GM21423 (cell line): ENCODE results near the gene YWHAG.
A peak's percentile ranks its signal among the peaks of the same experiment; 100 is the strongest.
"Not testable (repeated sequence)": the region's sequence is repeated elsewhere in the genome, so short reads cannot be mapped to it uniquely, and the experiment has no call there.

Experiments
- ATAC-seq: cut with Tn5 transposase; IDR thresholded peaks from one replicate; pipeline ENCODE4 v1.9.1; 2021; ENCODE audit warnings: mild to moderate bottlenecking, moderate library complexity; ENCODE audit not compliant: unreplicated experiment

The YWHAG gene

DNA sequence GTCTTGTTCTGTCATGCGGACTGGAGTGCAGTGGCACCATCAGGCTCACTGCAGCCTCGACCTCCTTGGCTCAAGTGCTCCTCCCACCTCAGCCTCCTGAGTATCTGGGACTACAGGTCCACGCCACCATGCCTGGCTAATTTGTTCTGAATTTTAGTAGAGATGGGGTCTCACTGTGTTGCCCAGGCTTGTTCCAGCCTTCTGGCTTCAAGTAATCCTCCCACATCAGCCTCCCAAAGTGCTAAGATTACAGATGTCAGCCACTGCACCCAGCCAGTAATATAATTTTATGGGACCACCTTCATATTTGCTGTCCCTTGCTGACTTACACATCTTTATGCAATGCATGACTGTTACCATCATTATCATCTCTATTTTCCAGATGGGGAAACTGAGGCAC is 57.8 kb downstream of the YWHAG start:
- no peak for ATAC-seq

DNA sequence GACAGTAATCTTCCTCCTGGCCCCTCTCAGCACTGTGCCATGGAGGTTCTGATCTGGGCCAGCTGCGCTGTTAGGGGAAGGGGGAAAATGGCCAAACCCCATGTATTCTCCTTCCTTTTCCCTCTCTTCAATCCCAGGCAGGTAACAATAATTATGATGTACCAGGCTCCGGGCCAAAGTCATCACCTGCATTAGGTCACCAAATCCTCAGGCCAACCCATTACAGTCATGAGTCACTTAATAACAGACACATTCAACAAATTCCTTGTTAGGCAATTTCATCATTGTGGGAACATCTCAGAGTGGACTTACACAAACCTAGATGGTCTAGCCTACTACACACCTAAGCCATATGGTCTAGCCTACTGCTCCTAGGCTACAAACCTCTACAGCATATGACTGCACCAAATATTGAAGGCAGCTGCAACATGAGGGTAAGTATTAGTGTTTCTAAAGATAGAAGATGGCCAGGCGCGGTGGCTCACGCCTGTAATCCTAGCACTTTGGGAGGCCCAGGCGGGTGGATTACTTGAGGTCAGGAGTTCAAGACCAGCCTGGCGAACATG is 58.5 kb downstream of the YWHAG start:
- no peak for ATAC-seq

DNA sequence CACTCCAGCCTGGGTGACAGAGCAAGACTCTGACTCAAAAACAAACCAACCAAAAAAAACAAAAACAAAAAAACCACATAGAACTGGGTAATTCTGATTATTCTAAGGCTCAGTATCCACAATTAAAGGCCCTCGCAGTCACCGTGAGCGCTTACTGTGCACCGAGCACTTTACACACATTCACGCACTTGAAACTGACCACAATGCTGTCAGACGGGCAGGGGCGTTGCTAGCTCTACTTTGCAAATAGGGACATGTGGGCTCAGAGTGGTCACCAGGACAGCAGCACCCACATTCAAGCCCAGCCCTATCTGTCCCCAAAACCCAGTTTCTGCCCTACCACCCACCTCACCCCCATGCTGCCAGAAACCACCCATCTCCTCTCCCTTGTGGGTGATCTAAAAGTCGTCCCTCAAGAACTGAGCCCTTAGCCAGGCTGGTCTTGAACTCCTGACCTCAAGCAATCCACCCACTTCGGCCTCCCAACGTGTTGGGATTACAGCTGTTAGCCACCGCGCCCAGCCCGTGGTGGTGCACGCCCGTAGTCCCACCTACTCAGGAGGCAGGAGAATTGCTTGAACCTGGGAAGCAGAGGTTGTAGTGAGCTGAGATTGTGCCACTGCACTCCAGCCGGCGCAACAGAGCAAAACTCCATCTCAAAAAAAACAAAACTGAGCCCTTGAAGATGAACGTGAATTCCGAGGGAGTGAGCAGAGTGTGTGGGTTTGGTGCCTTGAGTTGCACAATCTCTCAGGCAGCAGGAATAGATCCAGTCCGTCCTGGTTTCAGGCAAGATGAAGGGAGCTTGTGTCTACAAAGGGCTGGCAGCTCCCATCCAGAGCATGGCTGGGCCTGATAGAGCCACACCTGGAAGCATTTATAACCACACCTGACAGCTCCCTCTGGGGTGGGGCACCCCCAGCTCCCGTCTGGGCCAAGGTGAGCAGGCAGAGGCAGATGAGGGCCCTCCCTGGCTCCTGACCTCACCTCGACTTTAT is 61.7 kb downstream of the YWHAG start:
- no peak for ATAC-seq

DNA sequence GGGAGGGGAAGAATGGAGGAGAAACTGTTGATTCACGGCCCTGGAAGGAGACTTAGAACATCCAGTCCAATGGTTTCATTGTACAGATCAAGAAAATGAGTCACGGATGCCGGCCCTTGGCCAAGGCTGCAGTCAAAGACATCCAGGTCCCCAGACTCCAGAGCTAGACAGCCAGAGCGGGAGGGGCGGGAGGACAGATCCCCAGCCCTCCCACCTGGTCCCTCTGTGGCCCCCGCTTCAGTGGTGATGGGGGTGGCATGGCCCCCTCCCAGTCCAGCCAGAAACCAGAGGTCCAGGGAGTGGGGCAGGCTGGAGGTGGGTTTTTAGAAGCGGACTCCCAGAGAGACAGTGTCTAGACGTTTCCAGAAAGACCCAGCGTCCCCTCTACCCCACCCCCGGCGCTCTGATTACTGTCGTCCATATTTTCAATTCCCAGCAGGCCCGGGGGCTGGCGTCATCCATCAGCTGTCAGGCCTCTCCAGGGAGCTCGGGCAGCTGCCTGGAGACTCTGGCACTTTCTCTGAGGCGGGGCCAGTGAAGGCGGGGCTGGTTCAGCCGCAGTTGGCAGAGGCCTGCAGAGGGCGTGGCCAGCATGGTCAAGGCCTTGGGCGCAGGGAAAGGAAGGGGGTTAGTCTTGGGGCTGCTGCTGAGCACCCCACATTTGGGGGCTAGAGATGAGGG is 64.3 kb downstream of the YWHAG start:
- no peak for ATAC-seq

DNA sequence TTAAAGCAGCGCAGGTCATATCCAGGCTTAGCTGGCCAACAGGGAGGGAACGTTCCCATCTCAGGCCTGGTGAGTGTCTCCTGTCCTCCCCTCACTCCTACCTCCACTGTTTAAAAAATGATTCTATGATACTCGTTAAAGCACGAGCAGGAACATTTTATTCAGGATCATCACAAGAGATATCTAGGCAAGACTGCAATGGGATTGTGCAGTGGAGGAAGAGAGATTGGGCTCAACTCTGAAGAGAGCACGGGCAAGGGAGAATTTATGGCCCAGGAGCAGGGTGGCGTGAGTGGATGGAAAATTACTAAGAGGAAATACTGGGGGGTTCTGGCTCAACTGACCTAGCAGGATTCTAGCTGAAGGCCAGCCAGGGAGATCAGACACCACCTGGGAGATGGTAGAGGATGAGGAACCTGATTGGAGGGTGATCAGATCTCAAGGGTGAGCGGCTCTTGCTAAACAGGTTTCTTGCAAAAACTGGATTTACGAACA is 65.3 kb downstream of the YWHAG start:
- ATAC-seq, result no peak

DNA sequence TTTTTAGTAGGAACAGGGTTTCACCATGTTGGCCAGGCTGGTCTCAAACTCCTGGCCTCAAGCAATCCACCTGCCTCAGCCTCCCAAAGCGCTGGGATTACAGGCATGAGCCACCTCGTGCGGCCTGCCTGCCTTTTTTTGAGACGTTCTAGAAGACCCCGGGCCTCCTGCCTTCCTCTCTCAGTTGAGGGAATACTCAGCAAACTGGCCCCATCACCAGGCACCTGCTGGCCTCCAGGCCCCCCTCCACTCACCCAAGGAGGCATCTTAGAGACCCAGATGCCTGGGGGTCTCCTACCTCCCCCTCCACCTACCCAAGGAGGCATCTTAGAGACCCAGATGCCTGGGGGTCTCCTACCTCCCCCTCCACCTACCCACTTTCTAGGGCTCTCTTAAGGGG is 65.9 kb downstream of the YWHAG start:
- not testable (repeated sequence) for ATAC-seq

DNA sequence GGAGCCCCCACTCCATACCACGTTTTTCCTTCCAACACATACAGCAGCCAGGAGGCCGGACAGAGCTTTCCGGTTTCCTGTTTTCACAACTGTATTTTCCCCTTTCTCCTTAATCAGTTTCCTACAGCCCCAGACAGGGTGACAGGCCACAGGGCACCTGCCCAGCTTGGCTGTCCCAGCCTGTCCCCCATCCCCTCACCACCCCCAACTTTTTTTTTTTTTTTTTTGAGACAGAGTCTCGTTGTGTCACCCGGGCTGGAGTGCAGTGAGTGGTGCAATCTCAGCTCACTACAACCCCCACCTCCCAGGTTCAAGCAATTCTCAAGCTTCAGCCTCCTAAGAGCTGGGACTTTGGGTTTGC is 66.6 kb downstream of the YWHAG start:
- no peak for ATAC-seq

DNA sequence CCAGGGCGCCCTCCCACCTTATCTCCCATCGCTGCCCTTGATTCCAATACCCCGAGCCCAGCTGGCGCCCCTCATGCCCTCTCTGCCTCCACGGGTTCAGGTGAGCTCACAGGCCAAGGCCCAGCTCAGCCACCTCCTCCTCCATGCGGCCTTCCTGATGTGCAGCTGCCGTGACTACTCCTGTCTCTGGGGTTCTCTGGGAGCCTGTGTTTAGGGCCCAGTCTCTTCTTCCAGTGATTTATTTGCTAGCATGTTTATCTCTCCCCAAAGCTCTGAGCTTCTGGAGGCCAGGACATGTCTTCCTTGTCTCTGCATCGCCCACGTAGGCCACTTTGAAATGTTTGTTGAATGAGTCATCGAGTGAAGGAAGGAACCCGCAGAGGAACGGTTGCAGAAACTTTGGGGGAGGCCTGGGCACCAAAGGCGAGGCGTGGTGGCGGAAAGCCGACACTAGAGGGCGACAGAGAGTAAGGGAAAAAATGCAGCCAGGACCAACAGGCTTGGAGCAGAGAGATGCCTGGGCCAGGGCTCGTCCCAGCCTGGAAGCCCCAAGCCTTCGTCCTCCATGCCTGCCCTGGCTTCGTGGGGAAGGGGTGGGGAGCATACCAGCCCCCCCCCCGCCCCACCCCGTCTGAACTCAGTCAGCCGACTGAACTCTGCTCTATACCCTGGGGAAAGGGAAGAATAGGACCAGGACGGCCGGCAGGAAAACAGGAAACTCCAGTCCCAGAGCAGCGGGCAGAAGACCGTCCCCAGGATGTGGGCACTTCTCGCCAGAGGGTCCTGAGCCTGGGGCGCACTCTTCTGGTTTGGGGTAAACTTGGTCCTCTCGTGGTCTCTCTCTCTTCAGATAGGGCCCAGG is 67.2 kb downstream of the YWHAG start:
- peak; percentile 72 for ATAC-seq

DNA sequence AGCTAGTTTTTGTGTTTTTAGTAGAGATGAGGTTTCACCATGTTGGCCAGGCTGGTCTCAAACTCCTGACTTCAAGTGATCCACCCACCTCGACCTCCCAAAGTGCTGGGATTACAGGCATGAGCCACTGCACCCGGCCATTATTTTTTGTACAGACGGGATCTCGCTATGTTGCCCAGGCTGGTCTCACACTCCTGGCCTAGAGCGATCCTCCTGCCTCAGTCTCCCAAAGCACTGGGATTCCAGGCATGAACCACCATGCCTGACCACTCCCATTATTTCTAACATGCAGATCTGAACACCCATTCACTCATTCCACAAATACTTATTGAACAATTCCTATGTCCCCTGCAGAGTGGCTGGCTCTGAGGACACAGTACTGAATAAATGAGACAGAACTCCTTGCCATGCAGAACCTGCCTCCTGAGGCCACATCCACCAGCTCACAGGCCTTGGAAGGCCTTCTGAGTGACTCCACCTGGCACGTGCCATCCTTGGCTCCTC is 67.9 kb downstream of the YWHAG start:
- not testable (repeated sequence) for ATAC-seq

DNA sequence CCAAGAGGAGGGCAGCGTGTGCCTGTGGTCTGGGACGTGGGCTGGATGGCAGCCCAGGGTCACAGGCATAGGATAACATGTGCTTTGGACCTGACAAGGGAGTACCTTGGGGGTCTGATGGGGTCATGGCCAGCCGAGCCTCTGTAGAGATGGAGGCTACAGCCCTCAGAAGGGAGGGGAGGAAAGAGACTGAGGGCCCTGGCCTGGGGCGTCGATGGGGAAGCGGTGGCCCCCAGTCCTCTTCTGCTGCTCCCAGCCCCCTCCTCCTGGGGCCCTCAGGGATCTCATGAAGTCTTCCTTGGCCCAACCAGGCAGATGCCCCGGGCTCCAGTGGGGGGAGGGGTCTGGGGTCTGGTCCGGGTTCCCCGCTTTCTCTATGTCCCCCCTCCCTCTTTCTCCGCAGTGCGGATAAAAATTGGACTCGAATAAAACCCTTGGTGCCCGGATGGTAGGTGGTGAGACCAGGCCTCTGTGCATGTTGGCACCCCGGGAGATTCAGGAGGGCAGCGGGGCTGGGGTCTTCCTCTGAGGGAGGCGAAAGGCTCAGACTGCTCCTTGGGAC is 71.9 kb downstream of the YWHAG start:
- no peak for ATAC-seq

DNA sequence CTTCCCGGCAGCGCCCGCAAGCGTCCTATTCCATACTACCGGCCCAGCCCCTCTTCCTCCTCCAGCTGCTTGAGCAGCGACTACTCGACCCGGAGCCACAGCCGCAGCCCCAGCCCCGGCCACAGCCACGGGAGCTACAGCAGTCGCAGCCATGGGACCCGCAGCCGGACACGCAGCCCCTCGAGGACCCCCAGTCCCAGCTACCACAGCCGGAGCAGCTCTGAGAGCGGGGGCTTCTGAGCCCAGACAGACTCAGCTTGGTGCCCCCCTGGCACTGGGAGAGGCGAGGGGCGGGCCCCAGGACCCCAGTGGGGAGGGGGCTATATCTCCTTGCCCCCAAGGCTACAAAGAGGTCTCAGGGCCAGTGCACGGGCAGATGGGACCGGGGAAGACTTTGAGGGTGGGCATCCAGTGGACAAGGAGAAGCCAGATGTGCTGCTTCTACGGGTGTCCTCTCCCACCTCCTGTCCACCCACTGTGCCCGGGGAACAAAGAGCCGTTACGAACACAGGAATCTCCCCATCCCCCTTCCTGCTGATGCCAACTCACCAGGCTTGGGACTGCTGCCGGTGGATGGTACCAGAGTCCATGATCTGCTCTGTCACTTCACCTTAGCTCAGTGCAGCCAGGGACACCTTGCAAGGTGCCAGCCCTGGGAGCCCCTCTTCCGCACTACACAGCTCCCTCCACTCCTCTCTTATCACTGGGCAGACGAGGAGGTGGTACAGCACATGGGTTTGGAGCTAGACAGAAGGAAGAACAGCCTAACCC is 73.0 kb downstream of the YWHAG start:
- no peak for ATAC-seq

DNA sequence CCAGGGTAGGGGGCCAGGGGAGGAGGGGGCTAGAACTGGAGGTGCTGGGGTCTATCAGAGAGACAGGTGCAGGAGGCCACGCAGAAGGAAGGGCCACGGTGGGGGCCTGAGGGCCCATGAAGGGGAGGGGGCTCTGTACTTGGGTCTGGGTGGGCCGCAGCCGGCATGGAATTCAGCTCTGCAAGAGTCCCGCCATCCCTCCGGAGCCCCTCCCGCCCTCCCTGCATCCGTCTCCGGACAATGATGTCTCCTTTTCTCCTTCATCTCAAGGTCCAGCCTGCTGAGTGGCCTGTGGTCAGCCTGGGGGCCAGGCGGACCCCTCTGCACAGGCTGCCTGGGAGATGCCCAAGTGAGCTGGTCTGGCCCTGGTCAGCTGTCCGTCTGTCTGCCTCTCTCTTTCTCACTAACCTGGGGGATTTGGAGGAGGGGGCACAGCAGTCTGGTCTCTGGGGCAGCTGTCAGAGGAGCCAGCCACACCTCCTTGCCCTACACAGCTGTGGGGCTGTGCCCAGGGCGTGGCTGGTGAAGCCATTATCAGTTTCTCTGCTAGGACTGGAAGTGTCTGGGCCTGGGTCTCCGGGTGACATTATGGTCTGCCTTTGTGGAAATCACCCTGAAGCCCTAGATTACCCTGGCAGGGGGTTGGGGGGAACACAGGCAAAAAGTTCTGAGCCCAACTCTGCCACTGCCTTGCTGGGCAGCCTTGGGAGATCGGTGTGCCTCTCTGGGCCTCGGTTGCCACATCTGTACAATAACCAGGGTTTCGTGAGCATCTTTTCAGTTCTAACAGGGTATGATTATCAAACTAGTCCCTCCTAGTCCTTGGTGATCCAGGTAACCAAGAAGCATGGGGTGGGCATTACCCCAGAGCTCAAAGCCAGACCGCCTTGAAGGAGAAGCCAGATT is 75.3 kb downstream of the YWHAG start:
- no peak for ATAC-seq

DNA sequence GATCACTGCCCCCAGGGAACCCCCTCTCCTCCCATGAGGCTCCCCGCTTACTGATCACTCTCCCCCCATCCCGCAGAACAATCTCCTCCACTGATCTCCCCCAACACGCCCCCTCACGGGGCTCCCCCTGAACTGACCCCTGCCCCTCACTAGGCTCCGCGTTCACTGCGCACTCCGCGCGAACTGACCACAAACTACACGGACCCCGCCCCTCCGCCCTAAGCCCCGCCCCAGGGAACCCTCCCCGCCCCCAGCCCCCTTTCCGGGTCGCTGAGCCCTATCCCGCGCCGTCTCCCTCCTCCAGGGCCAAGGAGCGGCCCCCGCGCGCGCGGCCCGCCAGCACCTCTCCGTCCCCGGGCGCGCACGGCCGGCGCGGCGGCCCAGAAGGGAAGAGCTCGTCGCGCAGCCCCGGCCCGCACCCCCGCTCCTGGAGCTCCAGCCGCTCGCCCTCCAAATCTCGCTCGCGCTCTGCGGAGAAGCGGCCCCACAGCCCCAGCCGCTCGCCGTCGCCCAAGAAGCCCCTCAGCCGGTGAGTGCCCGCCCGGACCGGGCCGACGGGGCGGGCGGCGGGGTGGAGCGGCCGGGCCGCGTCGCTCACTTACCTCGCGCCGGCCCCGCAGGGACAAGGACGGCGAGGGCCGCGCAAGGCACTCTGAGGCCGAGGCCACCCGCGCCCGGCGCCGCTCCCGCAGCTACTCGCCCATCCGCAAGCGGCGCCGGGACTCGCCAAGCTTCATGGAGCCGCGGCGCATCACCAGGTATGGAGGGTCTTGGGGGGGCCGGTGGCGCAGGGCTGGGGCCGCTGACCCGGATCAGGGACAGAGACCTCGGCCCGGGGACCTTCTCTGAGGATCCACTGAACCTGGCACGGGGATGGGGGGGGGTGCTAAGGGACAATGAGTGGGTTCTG is 76.2 kb downstream of the YWHAG start:
- no peak for ATAC-seq

DNA sequence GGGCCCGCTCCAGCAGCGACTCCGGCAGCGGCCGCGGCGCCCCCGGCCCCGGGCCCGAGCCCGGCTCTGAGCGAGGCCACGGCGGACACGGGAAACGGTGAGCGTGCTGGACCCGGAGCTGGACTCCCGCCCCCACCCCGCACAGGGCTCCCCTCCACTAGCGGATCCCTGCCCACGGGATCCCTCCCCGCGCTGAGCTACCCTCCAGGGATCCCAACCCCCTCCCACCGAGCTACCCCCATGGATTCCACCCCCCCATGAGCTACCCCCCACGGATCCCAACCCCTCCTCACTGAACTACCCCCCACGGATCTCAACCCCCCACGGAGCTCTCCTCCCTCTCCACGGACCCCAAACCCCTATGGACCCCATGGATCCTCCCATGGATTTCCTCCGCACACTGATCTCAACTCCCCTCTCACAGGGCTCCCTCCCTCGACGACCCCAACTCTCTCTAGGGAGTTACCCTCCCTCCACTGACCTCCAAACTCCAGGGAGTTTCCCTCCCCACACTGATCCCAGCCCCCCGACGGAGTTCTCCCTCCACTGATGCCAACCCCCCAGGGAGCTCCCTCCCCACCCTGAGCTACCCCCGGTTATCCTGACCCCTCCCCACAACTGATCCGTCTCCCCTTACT is 77.0 kb downstream of the YWHAG start:
- ATAC-seq, result no peak

DNA sequence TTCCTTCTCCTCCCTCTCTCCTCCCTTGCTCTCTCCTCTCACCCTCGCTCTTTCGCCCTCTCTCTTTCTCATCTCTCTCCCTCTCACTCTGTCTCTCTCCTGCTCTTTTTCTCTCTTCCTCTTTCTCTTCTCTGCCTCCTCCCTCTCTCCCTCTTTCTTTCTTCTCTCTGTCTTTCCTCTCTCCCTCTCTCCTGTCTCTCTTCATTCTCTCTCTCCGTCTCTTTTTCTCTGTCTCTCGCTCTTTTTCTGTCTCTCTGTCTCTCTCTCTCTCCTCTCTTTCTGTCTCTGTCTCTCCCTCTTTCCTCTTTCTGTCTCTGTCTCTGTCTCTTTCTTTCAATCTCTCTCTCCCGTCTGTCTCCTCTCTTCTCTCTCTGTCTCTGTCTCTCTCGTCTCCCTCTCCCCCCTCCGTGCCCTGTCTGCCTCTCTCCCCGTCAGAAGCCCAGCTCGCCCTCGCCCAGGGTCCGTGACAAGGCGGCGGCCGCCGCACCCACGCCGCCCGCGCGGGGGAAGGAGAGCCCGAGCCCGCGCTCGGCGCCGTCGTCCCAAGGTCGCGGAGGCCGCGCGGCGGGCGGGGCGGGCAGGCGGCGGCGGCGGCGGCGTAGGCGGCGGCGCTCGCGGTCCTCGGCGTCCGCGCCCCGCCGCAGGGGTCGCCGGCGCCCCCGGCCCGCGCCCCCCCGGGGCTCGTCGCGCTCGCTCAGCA is 77.6 kb downstream of the YWHAG start:
- no peak for ATAC-seq

DNA sequence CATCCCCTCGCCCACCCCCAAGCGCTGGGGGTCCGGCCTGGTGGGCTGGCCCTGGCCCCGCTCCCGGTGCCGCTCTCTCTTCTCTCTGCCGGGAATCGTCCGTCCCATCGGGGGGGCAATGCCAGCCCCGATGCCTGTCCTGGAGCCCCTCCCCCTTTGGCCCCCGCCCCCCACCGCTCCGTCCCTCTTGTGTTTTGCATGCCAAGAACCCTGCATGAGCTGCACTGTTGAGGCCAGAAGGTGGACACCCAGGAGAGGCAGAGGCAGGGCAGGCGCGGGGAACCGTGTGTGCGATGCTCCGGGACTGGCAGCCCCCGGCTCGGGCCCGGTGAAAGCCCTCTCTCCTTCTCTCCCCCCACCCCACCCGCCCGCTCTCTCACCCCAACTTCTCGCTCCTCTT is 78.4 kb downstream of the YWHAG start:
- no peak for ATAC-seq
